K562 (cell line): Measurements from ENCODE around the gene MAST1. TPM values are rescaled to one million over a fixed set of nuclear protein-coding genes. Genes with fewer than 3 reads are reported as not detected.
A peak's percentile ranks its signal among the peaks of the same experiment; 100 is the strongest.

Experiments
- ARID1B ChIP-seq: fragments of 450-650 bp; IDR thresholded peaks from 2 replicates; pipeline ENCODE4 v1.6.1; 2016; ENCODE audit warnings: antibody characterized with exemption, mild to moderate bottlenecking, inconsistent platforms
- ATF3 ChIP-seq, 2 experiments: fragments of 450-650 bp in 1 of 2; sonication (generic) in 1 of 2; formaldehyde crosslinking in 1 of 2; IDR thresholded peaks in 1 of 2; conservative IDR thresholded peaks in 1 of 2; 2 replicates each; pipeline versions ENCODE4 v1.6.1 to v1.8.1; 2016 to 2023; ENCODE audit warnings: mild to moderate bottlenecking in 2 of 2, moderate library complexity in 2 of 2, inconsistent platforms in 1 of 2, missing genetic modification reagents in 1 of 2
- BHLHE40 ChIP-seq: IDR thresholded peaks from 2 replicates; pipeline ENCODE4 v1.6.1; 2011; ENCODE audit warnings: low read length, improper control_type of control experiment
- HDAC8 ChIP-seq: fragments of 450-650 bp; IDR thresholded peaks from 2 replicates; pipeline ENCODE4 v1.6.1; 2016; ENCODE audit warnings: mild to moderate bottlenecking, missing genetic modification characterization, moderate library complexity, missing compliant biosample characterization
- HMGN3 ChIP-seq: IDR thresholded peaks from 2 replicates; pipeline ENCODE4 v1.6.1; 2011; ENCODE audit warnings: borderline replicate concordance, low read depth, mild to moderate bottlenecking, mixed read lengths, low read length; ENCODE audit not compliant: insufficient read length; ENCODE audit errors: extremely low read depth
- IFI16 ChIP-seq: fragments of 250-450 bp; sonication (Bioruptor Pico); IDR thresholded peaks from 2 replicates; pipeline ENCODE4 v2.1.2; 2022; ENCODE audit warnings: mild to moderate bottlenecking, inconsistent platforms
- MIER1 ChIP-seq: fragments of 450-650 bp; IDR thresholded peaks from 2 replicates; pipeline ENCODE4 v1.6.1; 2016; ENCODE audit warnings: antibody characterized with exemption, mild to moderate bottlenecking, low read depth
- MYC ChIP-seq, 2 experiments: fragments of 250-450 bp in 1 of 2; sonication (Bioruptor Pico) in 1 of 2; IDR thresholded peaks; 2 replicates each; pipeline versions ENCODE4 v1.5.1 to v1.6.1; 2012 to 2021; ENCODE audit warnings: low read depth in 2 of 2, borderline replicate concordance in 1 of 2, improper control_type of control experiment in 1 of 2, low read length in 1 of 2, mild to moderate bottlenecking in 1 of 2, moderate library complexity in 1 of 2
- PYGO2 ChIP-seq: fragments of 450-650 bp; IDR thresholded peaks from 2 replicates; pipeline ENCODE4 v1.6.1; 2016; ENCODE audit warnings: mild to moderate bottlenecking, missing genetic modification characterization, moderate library complexity, missing compliant biosample characterization
- RBBP5 ChIP-seq: fragments of 200-600 bp; sonication (generic); IDR thresholded peaks from 2 replicates; pipeline ENCODE4 v1.6.1; 2012; ENCODE audit warnings: borderline replicate concordance, mild to moderate bottlenecking, low read length, control low read depth, inconsistent platforms; ENCODE audit not compliant: insufficient read depth, poor library complexity, severe bottlenecking
- SAFB ChIP-seq: fragments of 200-400 bp; formaldehyde crosslinking; IDR thresholded peaks from 2 replicates; pipeline ENCODE4 v1.6.1; 2017; ENCODE audit warnings: low read depth, low read length, borderline replicate concordance
- ZNF134 ChIP-seq: fragments of 250-450 bp; sonication (Bioruptor Pico); conservative IDR thresholded peaks from 2 replicates; pipeline ENCODE4 v1.4.0; 2020
- ZNF778 ChIP-seq: fragments of 450-650 bp; formaldehyde crosslinking; IDR thresholded peaks from 2 replicates; pipeline ENCODE4 v1.4.0; 2020; ENCODE audit warnings: mild to moderate bottlenecking, moderate library complexity
- polyA plus RNA-seq, 8 experiments: library from polyadenylated mRNA; depleted of rRNA in 4 of 8; stranded (reverse) in 5 of 8; unstranded in 3 of 8; fragments of >200 nt; fragmentation: Nextera tagmentation in 2 of 8; fragmentation: Illumina TruSeq in 1 of 8; extraction: Ambion mirVana in 2 of 8; extraction: Trizol in 1 of 8; gene quantifications; 2 replicates each; pipeline versions ENCODE4 v1.2.1 to v1.2.3, GENCODE V29; 2011 to 2014; ENCODE audit warnings: inconsistent platforms in 1 of 8, missing spikeins in 1 of 8
- total RNA-seq, 7 experiments: library from RNA; depleted of rRNA in 6 of 7; stranded (reverse); fragments of >200 nt in 6 of 7; fragmentation: Illumina TruSeq in 2 of 7; extraction: Trizol in 2 of 7; gene quantifications; 2 replicates each; pipeline versions ENCODE4 v1.2.1 to v1.2.3, GENCODE V29; 2011 to 2021; ENCODE audit warnings: low replicate concordance in 1 of 7
- TF ChIP-seq, protein P1 (sequence below): sonication (generic); formaldehyde crosslinking; IDR thresholded peaks from 2 replicates; pipeline ENCODE4 v1.8.1; 2023; ENCODE audit warnings: mild to moderate bottlenecking, missing genetic modification reagents
- TF ChIP-seq, protein P2 (sequence below): sonication (generic); formaldehyde crosslinking; IDR thresholded peaks from 2 replicates; pipeline ENCODE4 v1.8.0; 2023; ENCODE audit warnings: mild to moderate bottlenecking, missing genetic modification reagents
- TF ChIP-seq, protein P3 (sequence below): sonication (generic); IDR thresholded peaks from 2 replicates; pipeline ENCODE4 v1.6.1; 2016

Gene MAST1
- total and polyA plus RNA-seq, 9 of the 15 experiments (the other 6 are each of a cell fraction or from before 2014, with no cell fraction given): 0.48 to 10.3 (median 3.9) TPM

GRCh38 chr19:12792051-12792852 lies 46.1 kb upstream of the MAST1 start (continued):
- TF ChIP-seq, protein P1, sequence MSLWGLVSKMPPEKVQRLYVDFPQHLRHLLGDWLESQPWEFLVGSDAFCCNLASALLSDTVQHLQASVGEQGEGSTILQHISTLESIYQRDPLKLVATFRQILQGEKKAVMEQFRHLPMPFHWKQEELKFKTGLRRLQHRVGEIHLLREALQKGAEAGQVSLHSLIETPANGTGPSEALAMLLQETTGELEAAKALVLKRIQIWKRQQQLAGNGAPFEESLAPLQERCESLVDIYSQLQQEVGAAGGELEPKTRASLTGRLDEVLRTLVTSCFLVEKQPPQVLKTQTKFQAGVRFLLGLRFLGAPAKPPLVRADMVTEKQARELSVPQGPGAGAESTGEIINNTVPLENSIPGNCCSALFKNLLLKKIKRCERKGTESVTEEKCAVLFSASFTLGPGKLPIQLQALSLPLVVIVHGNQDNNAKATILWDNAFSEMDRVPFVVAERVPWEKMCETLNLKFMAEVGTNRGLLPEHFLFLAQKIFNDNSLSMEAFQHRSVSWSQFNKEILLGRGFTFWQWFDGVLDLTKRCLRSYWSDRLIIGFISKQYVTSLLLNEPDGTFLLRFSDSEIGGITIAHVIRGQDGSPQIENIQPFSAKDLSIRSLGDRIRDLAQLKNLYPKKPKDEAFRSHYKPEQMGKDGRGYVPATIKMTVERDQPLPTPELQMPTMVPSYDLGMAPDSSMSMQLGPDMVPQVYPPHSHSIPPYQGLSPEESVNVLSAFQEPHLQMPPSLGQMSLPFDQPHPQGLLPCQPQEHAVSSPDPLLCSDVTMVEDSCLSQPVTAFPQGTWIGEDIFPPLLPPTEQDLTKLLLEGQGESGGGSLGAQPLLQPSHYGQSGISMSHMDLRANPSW: no peak
- TF ChIP-seq, protein P2, sequence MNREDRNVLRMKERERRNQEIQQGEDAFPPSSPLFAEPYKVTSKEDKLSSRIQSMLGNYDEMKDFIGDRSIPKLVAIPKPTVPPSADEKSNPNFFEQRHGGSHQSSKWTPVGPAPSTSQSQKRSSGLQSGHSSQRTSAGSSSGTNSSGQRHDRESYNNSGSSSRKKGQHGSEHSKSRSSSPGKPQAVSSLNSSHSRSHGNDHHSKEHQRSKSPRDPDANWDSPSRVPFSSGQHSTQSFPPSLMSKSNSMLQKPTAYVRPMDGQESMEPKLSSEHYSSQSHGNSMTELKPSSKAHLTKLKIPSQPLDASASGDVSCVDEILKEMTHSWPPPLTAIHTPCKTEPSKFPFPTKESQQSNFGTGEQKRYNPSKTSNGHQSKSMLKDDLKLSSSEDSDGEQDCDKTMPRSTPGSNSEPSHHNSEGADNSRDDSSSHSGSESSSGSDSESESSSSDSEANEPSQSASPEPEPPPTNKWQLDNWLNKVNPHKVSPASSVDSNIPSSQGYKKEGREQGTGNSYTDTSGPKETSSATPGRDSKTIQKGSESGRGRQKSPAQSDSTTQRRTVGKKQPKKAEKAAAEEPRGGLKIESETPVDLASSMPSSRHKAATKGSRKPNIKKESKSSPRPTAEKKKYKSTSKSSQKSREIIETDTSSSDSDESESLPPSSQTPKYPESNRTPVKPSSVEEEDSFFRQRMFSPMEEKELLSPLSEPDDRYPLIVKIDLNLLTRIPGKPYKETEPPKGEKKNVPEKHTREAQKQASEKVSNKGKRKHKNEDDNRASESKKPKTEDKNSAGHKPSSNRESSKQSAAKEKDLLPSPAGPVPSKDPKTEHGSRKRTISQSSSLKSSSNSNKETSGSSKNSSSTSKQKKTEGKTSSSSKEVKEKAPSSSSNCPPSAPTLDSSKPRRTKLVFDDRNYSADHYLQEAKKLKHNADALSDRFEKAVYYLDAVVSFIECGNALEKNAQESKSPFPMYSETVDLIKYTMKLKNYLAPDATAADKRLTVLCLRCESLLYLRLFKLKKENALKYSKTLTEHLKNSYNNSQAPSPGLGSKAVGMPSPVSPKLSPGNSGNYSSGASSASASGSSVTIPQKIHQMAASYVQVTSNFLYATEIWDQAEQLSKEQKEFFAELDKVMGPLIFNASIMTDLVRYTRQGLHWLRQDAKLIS (CRISPR knock-in tag): peak; percentile 93
- TF ChIP-seq, protein P3, sequence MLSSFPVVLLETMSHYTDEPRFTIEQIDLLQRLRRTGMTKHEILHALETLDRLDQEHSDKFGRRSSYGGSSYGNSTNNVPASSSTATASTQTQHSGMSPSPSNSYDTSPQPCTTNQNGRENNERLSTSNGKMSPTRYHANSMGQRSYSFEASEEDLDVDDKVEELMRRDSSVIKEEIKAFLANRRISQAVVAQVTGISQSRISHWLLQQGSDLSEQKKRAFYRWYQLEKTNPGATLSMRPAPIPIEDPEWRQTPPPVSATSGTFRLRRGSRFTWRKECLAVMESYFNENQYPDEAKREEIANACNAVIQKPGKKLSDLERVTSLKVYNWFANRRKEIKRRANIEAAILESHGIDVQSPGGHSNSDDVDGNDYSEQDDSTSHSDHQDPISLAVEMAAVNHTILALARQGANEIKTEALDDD: no peak
- TF ChIP-seq MYC (IDR thresholded peaks at IDR 0.05; ENCODE audit: low read depth, low read length): peak; percentile 60; the same call in 1 of the 2 replicates
- 0 out of 2 replicates have a peak, but pooled peaks have one; percentile 25 for TF ChIP-seq MYC (CRISPR knock-in tag; IDR thresholded peaks at IDR 0.05; ENCODE audit: borderline replicate concordance, low read depth)
- no peak for TF ChIP-seq HMGN3
- peak; percentile 86 for TF ChIP-seq RBBP5
- peak; percentile 14; the same call in 1 of the 2 replicates for TF ChIP-seq BHLHE40
- TF ChIP-seq ZNF134 (CRISPR knock-in tag): no peak
- no peak for TF ChIP-seq ATF3 (IDR thresholded peaks at IDR 0.05)
- TF ChIP-seq ATF3 (CRISPR knock-in tag; conservative IDR thresholded peaks at IDR 0.05): no peak
- TF ChIP-seq MIER1: no peak
- no peak for TF ChIP-seq ZNF778 (CRISPR knock-in tag)
- TF ChIP-seq PYGO2 (tag): no peak
- peak; percentile 46 for TF ChIP-seq SAFB
- no peak for TF ChIP-seq IFI16 (CRISPR knock-in tag)
- TF ChIP-seq ARID1B: no peak
- TF ChIP-seq HDAC8: no peak
